ENCODE measurements around the gene RAB40B. TPM values are rescaled to one million over a fixed set of nuclear protein-coding genes. Genes with fewer than 3 reads are reported as not detected.
A peak's percentile ranks its signal among the peaks of the same experiment; 100 is the strongest.

Gene RAB40B
- total RNA-seq, 1 experiment from 2014 or later: 22.1 TPM

GRCh38 chr17:82647593-82648164 is 50.8 kb downstream of the RAB40B start:
- Histone ChIP-seq H3K4me3 (replicated peaks in 1 of 2; ENCODE audit: low read depth in 1 of 2, low read length in 2 of 2) (peak overlapping the region; percentile 91 to 100), H3K27me3 (ENCODE audit: insufficient read depth, low read length) (no peaks in the 10 kb centered on the region), H3K4me2 (ENCODE audit: low read length) (peak overlapping the region; percentile 94), H2AFZ (ENCODE audit: low read depth, low read length, poor library complexity, severe bottlenecking) (no peak overlapping the region), H3K27ac (ENCODE audit: low read depth, low read length) (peak overlapping the region; percentile 86), H3K79me2 (ENCODE audit: insufficient read depth, low read length) (peaks cover 56% of the 10 kb centered on the region), H3K9ac (ENCODE audit: low read length) (peak overlapping the region; percentile 98), H3K4me1 (ENCODE audit: control insufficient read depth in 1 of 2, insufficient read depth in 2 of 2, low read length in 2 of 2) (peaks cover 11 to 27% of the 10 kb centered on the region in 2 experiments), H3K9me2 (ENCODE audit: insufficient read depth) (no peaks in the 10 kb centered on the region), H3K9me3 (ENCODE audit: control insufficient read depth in 1 of 2, insufficient read depth in 1 of 2, low read depth in 1 of 2, low read length in 2 of 2) (no peaks in the 10 kb centered on the region), H3K36me3 (ENCODE audit: control insufficient read depth in 1 of 2, insufficient read depth in 2 of 2, low read length in 2 of 2) (peaks cover 17 to 20% of the 10 kb centered on the region in 2 experiments), H4K20me1 (ENCODE audit: insufficient read depth) (peaks cover 24% of the 10 kb centered on the region; the same call in 1 of the 2 replicates)
- ChIA-PET POLR2A (no interaction called here), CTCF (no interaction called here), RAD21 (ENCODE audit: low non-redundant PET in 1 of 2, low total read pairs in 2 of 2, uncharacterized antibody in 2 of 2, unreplicated experiment in 2 of 2) (interaction anchor here (0.7 kb wide), 2 partner anchors 107 to 733 kb away, joined by 3 to 4 read pairs; no protein-coding TSS in a partner anchor)
- no peak for DNase-seq (ENCODE audit: low read depth, low spot score)
- TF ChIP-seq SRF (IDR thresholded peaks at IDR 0.05; ENCODE audit: low read depth) (no peak), CTCF (IDR thresholded peaks at IDR 0.05 in 2 of 3, conservative IDR thresholded peaks at IDR 0.05 in 1 of 3; ENCODE audit: borderline replicate concordance in 1 of 3, insufficient read depth in 1 of 3, low read depth in 2 of 3, low read length in 2 of 3) (peak in 2 of 3 experiments; percentile 26 to 36; a peak in 3 of 6 replicates)
- BruUV-seq (replicated peaks): no TSS peak
- peak; percentile 45 for ATAC-seq
- intact Hi-C loops (cut with micrococcal nuclease): loop anchor here (2.0 kb wide), 1 partner anchor 105 kb away; the partner anchor contains the start of gene TBCD

GRCh38 chr17:82645516-82645915 is 53.0 kb downstream of the RAB40B start:
- Histone ChIP-seq H3K4me3 (replicated peaks in 1 of 2; ENCODE audit: low read depth in 1 of 2, low read length in 2 of 2) (no peak overlapping the region), H3K79me2 (ENCODE audit: insufficient read depth, low read length) (peaks cover 77% of the 10 kb centered on the region), H3K27me3 (ENCODE audit: insufficient read depth, low read length) (no peaks in the 10 kb centered on the region), H3K9me2 (ENCODE audit: insufficient read depth) (no peaks in the 10 kb centered on the region), H3K9me3 (ENCODE audit: control insufficient read depth in 1 of 2, insufficient read depth in 1 of 2, low read depth in 1 of 2, low read length in 2 of 2) (no peaks in the 10 kb centered on the region), H3K4me1 (ENCODE audit: control insufficient read depth in 1 of 2, insufficient read depth in 2 of 2, low read length in 2 of 2) (peaks cover 11 to 23% of the 10 kb centered on the region in 2 experiments), H2AFZ (ENCODE audit: low read depth, low read length, poor library complexity, severe bottlenecking) (no peak overlapping the region), H3K9ac (ENCODE audit: low read length) (no peak overlapping the region), H3K36me3 (ENCODE audit: control insufficient read depth in 1 of 2, insufficient read depth in 2 of 2, low read length in 2 of 2) (peaks cover 35 to 40% of the 10 kb centered on the region in 2 experiments), H3K27ac (ENCODE audit: low read depth, low read length) (no peak overlapping the region), H4K20me1 (ENCODE audit: insufficient read depth) (peaks cover 24% of the 10 kb centered on the region; the same call in 1 of the 2 replicates), H3K4me2 (ENCODE audit: low read length) (peak overlapping the region; percentile 94; the same call in 1 of the 2 replicates)
- ChIA-PET POLR2A (no interaction called here), RAD21 (ENCODE audit: low non-redundant PET in 1 of 2, low total read pairs in 2 of 2, uncharacterized antibody in 2 of 2, unreplicated experiment in 2 of 2) (no interaction called here), CTCF (no interaction called here)
- DNase-seq (ENCODE audit: low read depth, low spot score) (no peak), ATAC-seq (no peak)
- intact Hi-C loops (cut with micrococcal nuclease): no loop called here
- no peak for TF ChIP-seq TCF7L2 (IDR thresholded peaks at IDR 0.05; ENCODE audit: borderline replicate concordance, extremely low read depth, insufficient read depth, insufficient read length)
- TF ChIP-seq CBX3 (IDR thresholded peaks at IDR 0.05; ENCODE audit: low read depth): no peak
- BruUV-seq (replicated peaks): no TSS peak
